ENCODE results near the gene GPHN.

GPHN gene

GRCh38 chr14:67079846-67080245 is 571.9 kb downstream of the GPHN start:
- no peak for DNase-seq

GRCh38 chr14:67108230-67108629 is 600.3 kb downstream of the GPHN start:
- DNase-seq: no peak

- DNase-seq: no peak
Measured at GRCh38 chr14:67111022-67111421, 603.1 kb downstream of the GPHN start.

- no peak for DNase-seq
Measured at GRCh38 chr14:67112344-67112743, 604.4 kb downstream of the GPHN start.

GRCh38 chr14:67127174-67127573 is 619.2 kb downstream of the GPHN start:
- no peak for DNase-seq

- DNase-seq: no peak
Measured at GRCh38 chr14:67129768-67130167, 621.8 kb downstream of the GPHN start.

GRCh38 chr14:67131691-67132090 is 623.7 kb downstream of the GPHN start:
- DNase-seq: no peak

- DNase-seq: no peak
Measured at GRCh38 chr14:67133144-67133543, 625.2 kb downstream of the GPHN start.

- peak; percentile 12 for DNase-seq
Measured at GRCh38 chr14:67133595-67134441, 625.9 kb downstream of the GPHN start.

- DNase-seq: peak; percentile 20
Measured at GRCh38 chr14:67137744-67138371, 629.9 kb downstream of the GPHN start.

GRCh38 chr14:67140556-67140955 is 632.6 kb downstream of the GPHN start:
- DNase-seq: no peak

- DNase-seq: no peak
Measured at GRCh38 chr14:67141146-67141900, 633.4 kb downstream of the GPHN start.

GRCh38 chr14:67151082-67151666 is 643.2 kb downstream of the GPHN start:
- DNase-seq: no peak

GRCh38 chr14:67158566-67158965 is 650.6 kb downstream of the GPHN start:
- DNase-seq: peak; percentile 74

- no peak for DNase-seq
Measured at GRCh38 chr14:67162385-67162784, 654.4 kb downstream of the GPHN start.

GRCh38 chr14:67166450-67166853 is 658.5 kb downstream of the GPHN start:
- peak; percentile 55 for DNase-seq

- DNase-seq: no peak
Measured at GRCh38 chr14:67167420-67168109, 659.6 kb downstream of the GPHN start.

GRCh38 chr14:67168110-67168441 is 660.1 kb downstream of the GPHN start:
- no peak for DNase-seq

- DNase-seq: peak; percentile 38
Measured at GRCh38 chr14:67170660-67171059, 662.7 kb downstream of the GPHN start.

GRCh38 chr14:67172056-67172455 is 664.1 kb downstream of the GPHN start:
- no peak for DNase-seq

- DNase-seq: no peak
Measured at GRCh38 chr14:67172520-67172919, 664.6 kb downstream of the GPHN start.

GRCh38 chr14:67173719-67174118 is 665.8 kb downstream of the GPHN start:
- no peak for DNase-seq
